SJSA1 (cell line): ENCODE measurements around the gene OSBPL8. TPM values are rescaled to one million over a fixed set of nuclear protein-coding genes. Genes with fewer than 3 reads are reported as not detected.

Source experiments
- DNase-seq, 2 experiments: peaks; one replicate each; pipeline ENCODE4 v3.0.0-alpha.2; 2015 to 2020; ENCODE audit warnings: low spot score in 2 of 2, low read depth in 1 of 2
- H3K27ac ChIP-seq: fragments of 250-450 bp; sonication (Bioruptor Pico); 2 replicates; pipeline ENCODE4 v1.5.1; 2020; ENCODE audit warnings: mild to moderate bottlenecking, moderate library complexity
- H3K27me3 ChIP-seq: fragments of 250-450 bp; sonication (Bioruptor Pico); replicated peaks from 2 replicates; pipeline ENCODE4 v1.5.1; 2020; ENCODE audit warnings: mild to moderate bottlenecking, moderate library complexity
- H3K36me3 ChIP-seq: fragments of 250-450 bp; sonication (Bioruptor Pico); 2 replicates; pipeline ENCODE4 v1.5.1; 2020; ENCODE audit warnings: mild to moderate bottlenecking
- H3K4me1 ChIP-seq: fragments of 250-450 bp; sonication (Bioruptor Pico); replicated peaks from 2 replicates; pipeline ENCODE4 v1.6.1; 2021; ENCODE audit warnings: mild to moderate bottlenecking
- H3K4me3 ChIP-seq: fragments of 250-450 bp; sonication (Bioruptor Pico); 2 replicates; pipeline ENCODE4 v1.5.1; 2020; ENCODE audit warnings: mild to moderate bottlenecking
- H3K9me3 ChIP-seq: fragments of 250-450 bp; sonication (Bioruptor Pico); replicated peaks from 2 replicates; pipeline ENCODE4 v1.5.1; 2020; ENCODE audit warnings: mild to moderate bottlenecking
- total RNA-seq: library from RNA; depleted of rRNA; stranded (reverse); fragments of >200 nt; shearing (Covaris generic); gene quantifications from 2 replicates; pipeline ENCODE4 v1.2.3, GENCODE V29; 2014

Gene OSBPL8
- total RNA-seq, 1 experiment from 2014 or later, result 55.6 TPM

DNA sequence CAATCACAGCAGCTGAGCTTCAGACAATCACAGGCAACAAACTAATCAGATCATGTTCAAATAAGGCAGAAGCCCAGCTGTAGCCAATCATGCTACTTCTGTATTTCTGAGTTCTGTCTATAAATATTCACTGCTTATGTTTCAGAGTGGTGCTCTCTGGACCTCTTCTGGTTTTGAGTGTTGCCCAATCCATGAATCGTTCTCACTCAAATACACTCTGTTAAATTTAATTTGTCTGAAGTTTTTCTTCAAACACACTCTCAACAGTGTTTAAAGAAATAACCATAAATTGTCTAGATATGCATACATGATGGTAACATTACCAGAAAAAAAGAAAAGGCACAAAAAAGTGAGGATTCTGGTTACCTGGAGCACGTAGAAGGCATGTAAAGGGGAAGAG lies 133.4 kb downstream of the OSBPL8 start:
- 0 out of 2 replicates have a peak, but pooled peaks cover 4% of the 10 kb centered on the region for H3K36me3 ChIP-seq
- H3K27me3 ChIP-seq, result no peaks in the 10 kb centered on the region
- 0 out of 2 replicates have a peak, but pooled peaks cover 4% of the 10 kb centered on the region for H3K9me3 ChIP-seq
- H3K4me1 ChIP-seq, result no peaks in the 10 kb centered on the region
- DNase-seq, result no peak
- H3K27ac ChIP-seq, result no peak overlapping the region
- no peak overlapping the region for H3K4me3 ChIP-seq

DNA sequence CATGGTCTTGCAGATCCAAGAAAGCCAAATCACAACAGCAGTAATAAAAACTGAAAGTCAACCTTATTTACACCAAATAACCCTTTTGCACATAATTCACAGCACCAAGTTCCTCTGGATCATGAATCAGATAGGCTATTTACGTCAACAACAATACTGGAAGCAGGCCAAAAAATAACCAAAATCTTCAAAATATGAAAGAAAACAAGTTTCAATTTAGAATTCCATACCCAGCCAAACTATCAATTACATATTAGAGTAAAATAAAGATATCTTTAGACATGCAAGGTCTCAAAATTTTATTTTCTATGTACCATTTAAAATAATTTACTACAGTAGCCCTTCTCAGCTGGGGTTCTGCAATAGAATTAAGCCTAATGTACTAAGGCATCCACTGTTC lies 134.6 kb downstream of the OSBPL8 start:
- Histone ChIP-seq H3K4me3 (no peak overlapping the region), H3K9me3 (0 out of 2 replicates have a peak, but pooled peaks cover 4% of the 10 kb centered on the region), H3K27ac (no peak overlapping the region), H3K27me3 (no peaks in the 10 kb centered on the region), H3K36me3 (0 out of 2 replicates have a peak, but pooled peaks cover 4% of the 10 kb centered on the region), H3K4me1 (no peaks in the 10 kb centered on the region)
- DNase-seq, result no peak

DNA sequence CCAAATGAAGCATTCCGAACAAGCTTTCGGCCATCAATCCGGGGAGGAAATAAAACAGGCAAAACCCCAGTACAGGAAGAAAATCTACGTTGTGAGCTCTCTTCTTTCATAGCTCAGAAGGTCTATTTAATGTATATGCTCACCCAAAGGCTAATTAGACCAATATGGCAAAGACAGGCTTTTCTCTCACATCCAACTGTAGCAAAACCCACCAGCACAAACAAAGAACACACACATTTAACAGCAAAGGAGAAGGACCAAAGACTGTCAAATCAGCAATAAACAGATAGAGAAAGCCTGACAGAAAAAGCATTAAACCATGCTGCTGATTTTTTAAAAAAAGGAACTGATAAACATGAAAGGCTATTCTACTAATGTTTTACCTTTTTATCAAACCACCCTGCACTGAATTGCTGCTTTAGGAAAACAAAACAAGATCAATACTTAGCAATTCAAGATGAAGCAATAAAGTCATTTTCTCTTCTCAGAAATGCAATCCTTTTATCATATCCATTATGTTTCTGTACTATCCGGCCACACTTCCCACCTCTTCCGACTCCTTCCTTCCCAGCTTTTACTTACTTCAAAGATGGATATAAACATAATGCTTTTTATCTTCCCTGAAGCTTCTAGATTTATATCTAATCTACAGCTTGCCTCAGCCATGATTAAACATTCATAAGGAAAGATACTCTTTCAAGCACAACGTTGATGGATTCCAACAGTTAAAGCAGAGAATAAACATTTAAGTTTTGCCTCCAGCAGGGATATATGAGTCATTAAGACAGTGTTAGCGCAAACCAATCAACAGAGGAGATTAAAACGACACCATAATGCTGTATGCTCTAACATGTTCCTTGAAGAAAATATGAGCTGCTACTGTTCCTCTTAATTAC lies 136.8 kb downstream of the OSBPL8 start:
- DNase-seq, result no peak
- H3K36me3 ChIP-seq, result 0 out of 2 replicates have a peak, but pooled peaks cover 4% of the 10 kb centered on the region
- H3K27me3 ChIP-seq, result no peaks in the 10 kb centered on the region
- H3K27ac ChIP-seq, result no peak overlapping the region
- no peaks in the 10 kb centered on the region for H3K4me1 ChIP-seq
- no peak overlapping the region for H3K4me3 ChIP-seq
- H3K9me3 ChIP-seq, result 0 out of 2 replicates have a peak, but pooled peaks cover 4% of the 10 kb centered on the region

DNA sequence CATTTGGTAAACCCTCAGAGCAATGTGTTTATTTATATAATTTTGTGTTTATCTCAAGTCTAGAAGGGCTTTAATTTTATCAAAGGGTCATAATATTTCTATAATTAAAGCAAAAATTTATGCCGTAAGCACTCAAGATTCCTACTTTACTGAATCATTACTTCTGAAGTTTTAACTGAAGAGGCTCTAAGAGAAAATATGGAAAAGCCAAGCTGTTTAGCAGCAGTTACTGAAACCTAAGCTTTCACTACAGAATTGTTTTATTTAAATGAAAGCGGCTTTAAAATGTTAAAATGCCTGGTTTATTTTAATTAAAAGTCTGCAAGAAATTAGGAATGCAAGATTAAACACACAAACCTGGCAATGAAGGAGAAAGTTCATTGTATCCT lies 137.4 kb downstream of the OSBPL8 start:
- Histone ChIP-seq H3K36me3 (0 out of 2 replicates have a peak, but pooled peaks cover 4% of the 10 kb centered on the region), H3K27me3 (no peaks in the 10 kb centered on the region), H3K9me3 (0 out of 2 replicates have a peak, but pooled peaks cover 4% of the 10 kb centered on the region), H3K4me3 (no peak overlapping the region), H3K27ac (no peak overlapping the region), H3K4me1 (no peaks in the 10 kb centered on the region)
- no peak for DNase-seq

DNA sequence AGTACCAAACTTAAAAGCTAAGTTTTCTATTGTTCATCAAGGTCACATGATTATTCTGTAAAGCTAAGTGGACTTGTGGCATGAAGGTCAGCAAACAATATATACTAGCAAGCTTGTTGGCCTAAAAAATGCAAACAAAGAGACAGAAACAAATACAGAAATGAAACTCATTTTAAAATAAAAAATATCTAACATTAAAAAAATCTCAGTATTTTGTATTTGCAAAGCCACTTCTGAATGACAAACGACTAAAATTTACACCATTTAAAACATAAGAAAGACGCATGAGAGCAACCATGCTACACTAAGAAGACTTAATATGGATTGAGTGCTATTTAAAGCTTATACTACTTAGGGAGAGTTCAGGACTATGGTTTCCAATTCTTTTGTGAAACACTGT lies 138.5 kb downstream of the OSBPL8 start:
- Histone ChIP-seq H3K27me3 (no peaks in the 10 kb centered on the region), H3K9me3 (0 out of 2 replicates have a peak, but pooled peaks cover 4% of the 10 kb centered on the region), H3K36me3 (0 out of 2 replicates have a peak, but pooled peaks cover 4% of the 10 kb centered on the region), H3K4me3 (no peak overlapping the region), H3K27ac (no peak overlapping the region), H3K4me1 (no peaks in the 10 kb centered on the region)
- DNase-seq, result no peak

DNA sequence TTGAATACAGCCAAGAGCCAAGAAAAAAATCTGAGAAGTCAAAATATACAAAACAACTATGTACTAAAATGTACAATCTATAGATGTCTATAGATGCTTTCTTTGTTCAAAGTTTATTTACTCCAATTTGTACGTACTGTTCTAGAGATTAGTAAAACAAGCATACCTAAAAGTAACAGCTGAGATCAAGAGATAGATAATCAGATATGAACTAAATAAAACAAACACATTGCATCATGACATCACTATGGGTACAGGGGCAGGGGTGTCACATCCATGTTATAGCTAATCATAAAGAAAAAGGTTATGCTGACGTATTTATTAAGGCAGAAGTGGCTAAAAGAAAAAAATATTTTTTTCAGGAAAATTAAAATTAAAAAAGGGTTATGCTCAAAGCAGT lies 139.3 kb downstream of the OSBPL8 start:
- Histone ChIP-seq H3K27ac (no peak overlapping the region), H3K27me3 (no peaks in the 10 kb centered on the region)

DNA sequence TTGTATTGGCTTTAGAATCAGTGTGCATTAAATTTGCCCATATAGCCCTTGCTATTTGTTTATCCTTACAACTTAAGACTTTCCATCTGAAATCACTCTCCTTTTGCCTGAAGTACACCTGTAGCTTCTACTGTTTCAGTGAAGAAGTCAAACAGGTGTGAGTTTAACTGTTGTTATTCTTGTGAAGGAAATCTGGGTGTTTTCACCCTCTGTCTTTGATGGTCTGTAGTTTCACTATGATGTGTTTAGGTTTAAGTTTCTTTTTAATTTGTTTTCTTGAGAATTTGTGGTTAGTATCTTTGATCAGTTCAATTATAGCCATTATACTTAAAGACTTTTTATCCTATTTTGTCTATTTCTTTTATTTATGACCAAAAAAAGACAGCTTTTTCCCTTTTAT lies 142.5 kb downstream of the OSBPL8 start:
- no peak for DNase-seq
- Histone ChIP-seq H3K36me3 (no peaks in the 10 kb centered on the region), H3K4me1 (no peaks in the 10 kb centered on the region), H3K27me3 (no peaks in the 10 kb centered on the region), H3K4me3 (no peak overlapping the region), H3K9me3 (no peaks in the 10 kb centered on the region), H3K27ac (no peak overlapping the region)

More for the DNA sequence above, 139.3 kb downstream of the OSBPL8 start:
- Histone ChIP-seq H3K9me3 (0 out of 2 replicates have a peak, but pooled peaks cover 4% of the 10 kb centered on the region), H3K36me3 (0 out of 2 replicates have a peak, but pooled peaks cover under 1% of the 10 kb centered on the region), H3K4me1 (no peaks in the 10 kb centered on the region), H3K4me3 (no peak overlapping the region)
- DNase-seq, result no peak

DNA sequence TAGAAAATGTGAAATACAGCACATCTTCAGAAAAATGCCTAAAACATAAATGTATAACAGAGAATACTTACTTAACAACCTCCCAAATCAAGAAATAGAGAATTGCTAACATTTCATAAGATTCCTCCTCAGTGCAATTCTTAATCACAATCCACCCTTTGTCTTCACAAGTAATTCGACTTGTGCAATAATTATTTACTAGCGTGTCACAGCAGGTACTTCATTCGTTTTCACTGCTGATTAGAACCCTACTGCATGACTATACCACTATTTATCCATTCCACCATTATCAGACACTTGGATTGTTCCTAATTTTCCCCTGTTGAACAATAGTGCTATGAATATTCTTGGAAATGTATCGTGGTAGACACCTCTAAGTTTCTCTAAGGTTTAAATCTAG lies 146.4 kb downstream of the OSBPL8 start:
- no peak overlapping the region for H3K27ac ChIP-seq
- no peaks in the 10 kb centered on the region for H3K36me3 ChIP-seq
- no peak overlapping the region for H3K4me3 ChIP-seq
- no peaks in the 10 kb centered on the region for H3K4me1 ChIP-seq
- no peaks in the 10 kb centered on the region for H3K9me3 ChIP-seq
- H3K27me3 ChIP-seq, result no peaks in the 10 kb centered on the region
- DNase-seq, result no peak

DNA sequence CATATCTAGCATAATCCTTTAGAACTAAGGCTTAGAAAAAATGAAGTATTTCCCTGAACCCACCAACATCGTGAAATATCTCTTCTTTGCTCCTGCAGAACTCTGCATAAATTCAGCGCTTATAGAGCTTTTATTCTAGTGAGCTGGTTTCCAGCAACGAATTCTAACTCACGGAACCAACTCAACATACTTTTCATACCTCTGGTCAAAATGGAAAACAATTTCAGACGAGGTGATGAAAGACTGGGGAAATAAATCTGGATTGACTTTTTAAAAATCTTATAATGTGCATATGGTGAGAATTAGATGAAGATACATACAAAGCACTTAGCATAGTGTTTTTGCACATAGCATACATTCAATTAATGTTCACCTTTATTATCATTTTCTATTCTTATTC lies 148.8 kb downstream of the OSBPL8 start:
- DNase-seq, result no peak
- Histone ChIP-seq H3K36me3 (no peaks in the 10 kb centered on the region), H3K4me3 (no peak overlapping the region), H3K9me3 (no peaks in the 10 kb centered on the region), H3K4me1 (no peaks in the 10 kb centered on the region), H3K27me3 (no peaks in the 10 kb centered on the region), H3K27ac (no peak overlapping the region)

DNA sequence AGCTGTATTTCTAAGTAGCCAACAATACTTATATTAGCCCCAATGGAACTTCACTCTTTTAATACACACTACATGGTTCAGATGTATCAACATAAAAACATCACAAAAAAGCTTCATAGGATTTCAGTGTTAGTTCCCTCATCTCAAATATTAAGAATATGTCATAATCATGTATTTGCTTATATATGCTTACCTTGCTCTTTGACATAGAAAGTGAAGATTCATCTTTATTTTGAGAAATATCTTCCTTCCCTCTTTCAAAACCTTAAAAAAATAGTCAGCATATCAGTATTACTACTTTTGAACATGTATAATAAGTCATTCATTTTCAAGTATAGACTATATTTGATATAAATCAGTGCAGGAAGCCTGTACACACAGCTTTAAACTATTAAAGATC lies 149.2 kb downstream of the OSBPL8 start:
- DNase-seq, result no peak

DNA sequence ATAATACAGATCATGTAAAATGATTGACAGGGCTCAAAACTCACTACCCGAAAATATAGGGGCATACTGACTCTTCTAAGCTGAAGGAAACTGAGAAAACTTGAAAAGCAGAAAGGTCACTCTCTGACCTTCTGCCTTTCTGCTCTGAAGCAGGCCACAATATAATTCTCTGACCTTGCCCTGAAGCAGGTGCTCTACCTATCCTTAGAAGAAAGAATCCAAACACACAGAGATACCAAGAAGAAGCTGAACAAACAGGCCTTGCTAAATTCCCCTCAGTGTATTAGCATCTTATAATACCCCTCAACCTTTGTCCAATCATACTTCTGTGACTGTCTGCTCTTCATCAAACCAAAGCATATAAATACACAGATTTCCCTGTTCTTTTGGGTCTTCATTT lies 150.5 kb downstream of the OSBPL8 start:
- Histone ChIP-seq H3K27me3 (no peaks in the 10 kb centered on the region), H3K4me1 (no peaks in the 10 kb centered on the region), H3K4me3 (no peak overlapping the region), H3K36me3 (no peaks in the 10 kb centered on the region), H3K27ac (no peak overlapping the region), H3K9me3 (no peaks in the 10 kb centered on the region)
- no peak for DNase-seq

More for the DNA sequence above, 149.2 kb downstream of the OSBPL8 start:
- Histone ChIP-seq H3K4me3 (no peak overlapping the region), H3K36me3 (no peaks in the 10 kb centered on the region), H3K27me3 (no peaks in the 10 kb centered on the region), H3K27ac (no peak overlapping the region), H3K9me3 (no peaks in the 10 kb centered on the region), H3K4me1 (no peaks in the 10 kb centered on the region)

DNA sequence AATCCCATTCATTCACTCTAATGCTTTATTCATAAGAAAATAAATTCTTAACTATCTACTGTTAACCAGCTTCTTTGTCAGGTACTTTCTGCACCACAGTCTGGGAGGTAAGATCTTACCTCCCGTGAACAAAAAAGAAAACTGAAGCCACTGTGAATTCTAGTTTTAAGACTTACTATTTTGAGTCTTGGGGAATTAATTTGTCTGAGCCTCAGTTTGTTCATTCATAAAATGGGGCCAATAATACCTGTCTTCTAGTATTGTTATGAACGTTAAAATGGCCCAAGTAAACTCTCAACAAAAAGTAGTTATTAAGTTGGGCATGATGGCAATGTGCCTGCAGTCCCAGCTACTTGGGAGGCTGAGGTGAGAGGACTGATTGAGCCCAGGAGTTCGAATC lies 151.9 kb downstream of the OSBPL8 start:
- Histone ChIP-seq H3K36me3 (no peaks in the 10 kb centered on the region), H3K9me3 (no peaks in the 10 kb centered on the region), H3K27ac (no peak overlapping the region), H3K27me3 (no peaks in the 10 kb centered on the region), H3K4me1 (no peaks in the 10 kb centered on the region), H3K4me3 (no peak overlapping the region)
- DNase-seq, result no peak

DNA sequence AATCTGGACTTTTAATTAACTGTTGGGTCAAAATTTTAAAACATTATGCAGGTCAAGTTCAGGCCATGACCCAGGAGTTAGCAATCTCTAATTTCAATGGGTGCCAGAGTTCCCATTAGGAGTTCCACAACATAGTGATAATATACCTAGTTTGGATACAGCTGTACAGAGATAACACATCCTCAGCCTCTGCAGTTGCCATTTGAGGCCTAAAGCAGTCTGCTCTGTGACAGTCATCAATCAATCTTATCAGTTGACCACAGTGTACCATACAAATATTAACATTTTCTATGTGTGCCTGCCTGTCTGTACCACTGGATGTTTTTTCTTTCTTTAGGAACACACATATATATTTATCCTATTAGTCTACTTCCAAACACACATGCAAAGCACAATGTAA lies 157.3 kb downstream of the OSBPL8 start:
- H3K4me1 ChIP-seq, result no peaks in the 10 kb centered on the region
- no peak for DNase-seq
- no peak overlapping the region for H3K4me3 ChIP-seq
- H3K9me3 ChIP-seq, result no peaks in the 10 kb centered on the region
- H3K27ac ChIP-seq, result no peak overlapping the region
- no peaks in the 10 kb centered on the region for H3K27me3 ChIP-seq
- peaks cover 8% of the 10 kb centered on the region; the same call in 1 of the 2 replicates for H3K36me3 ChIP-seq

DNA sequence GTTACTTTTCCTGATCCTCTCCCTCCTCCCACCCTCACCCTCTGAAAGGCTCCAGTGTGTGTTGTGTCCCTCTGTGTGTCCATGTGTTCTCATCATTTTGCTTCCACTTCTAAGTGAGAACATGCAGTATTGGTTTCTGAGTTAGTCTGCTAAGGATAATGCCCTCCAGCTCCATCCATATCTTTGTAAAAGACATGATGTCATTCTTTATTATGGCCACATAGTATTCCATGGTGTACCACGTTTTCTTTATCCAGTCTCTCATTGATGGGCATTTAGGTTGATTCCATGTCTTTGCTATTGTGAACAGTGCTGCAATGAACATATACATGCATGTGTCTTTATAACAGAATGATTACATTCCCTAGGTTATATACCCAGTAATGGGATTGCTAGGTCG lies 159.4 kb downstream of the OSBPL8 start:
- H3K4me1 ChIP-seq, result no peaks in the 10 kb centered on the region
- H3K36me3 ChIP-seq, result peaks cover 8% of the 10 kb centered on the region; the same call in 1 of the 2 replicates
- no peak for DNase-seq
- H3K27me3 ChIP-seq, result no peaks in the 10 kb centered on the region
- no peak overlapping the region for H3K4me3 ChIP-seq
- no peaks in the 10 kb centered on the region for H3K9me3 ChIP-seq
- H3K27ac ChIP-seq, result no peak overlapping the region
